HepG2 (cell line): Measurements from ENCODE around the gene MIA3. TPM values are rescaled to one million over a fixed set of nuclear protein-coding genes. Genes with fewer than 3 reads are reported as not detected.

ENCODE experiments used
- ARHGAP35 ChIP-seq: sonication (generic); formaldehyde crosslinking; IDR thresholded peaks from 2 replicates; pipeline ENCODE4 v1.9.0; 2022; ENCODE audit warnings: mild to moderate bottlenecking, inconsistent platforms, moderate library complexity, missing genetic modification reagents, borderline replicate concordance
- ATF7-NPFF ChIP-seq: sonication (generic); formaldehyde crosslinking; IDR thresholded peaks from 2 replicates; pipeline ENCODE4 v1.8.1; 2023; ENCODE audit warnings: mild to moderate bottlenecking, low read depth, missing genetic modification reagents, moderate library complexity
- BHLHE40 ChIP-seq: IDR thresholded peaks from 2 replicates; pipeline ENCODE4 v1.6.1; 2011; ENCODE audit warnings: low read length, improper control_type of control experiment
- DMAP1 ChIP-seq: IDR thresholded peaks from 2 replicates; pipeline ENCODE4 v1.6.1; 2016
- FIP1L1 ChIP-seq: fragments of 200-400 bp; formaldehyde crosslinking; IDR thresholded peaks from 2 replicates; pipeline ENCODE4 v1.6.1; 2018; ENCODE audit warnings: low read depth, mild to moderate bottlenecking, low read length, moderate library complexity, borderline replicate concordance; ENCODE audit not compliant: insufficient read depth
- GABPB1 ChIP-seq: IDR thresholded peaks from 2 replicates; pipeline ENCODE4 v1.6.1; 2016; ENCODE audit warnings: mild to moderate bottlenecking, missing genetic modification reagents, moderate library complexity, missing compliant biosample characterization
- HNRNPLL ChIP-seq: fragments of 200-400 bp; formaldehyde crosslinking; IDR thresholded peaks from 2 replicates; pipeline ENCODE4 v1.6.1; 2017; ENCODE audit warnings: mild to moderate bottlenecking, low read depth, low read length; ENCODE audit not compliant: poor library complexity, severe bottlenecking
- KAT7 ChIP-seq: IDR thresholded peaks from 2 replicates; pipeline ENCODE4 v1.6.1; 2018; ENCODE audit warnings: borderline replicate concordance, missing compliant biosample characterization
- MBD4 ChIP-seq: IDR thresholded peaks from 2 replicates; pipeline ENCODE4 v1.6.1; 2012; ENCODE audit warnings: low read length, inconsistent platforms, borderline replicate concordance
- PHB2 ChIP-seq: fragments of 450-650 bp; IDR thresholded peaks from 2 replicates; pipeline ENCODE4 v1.6.1; 2018; ENCODE audit not compliant: partially characterized antibody
- PHF8 ChIP-seq: sonication (generic); formaldehyde crosslinking; IDR thresholded peaks from 2 replicates; pipeline ENCODE4 v1.5.0; 2020; ENCODE audit warnings: missing genetic modification reagents
- SMC3 ChIP-seq: IDR thresholded peaks from 2 replicates; pipeline ENCODE4 v1.6.1; 2011; ENCODE audit warnings: low read length, improper control_type of control experiment
- TSC22D2 ChIP-seq: sonication (generic); formaldehyde crosslinking; IDR thresholded peaks from 2 replicates; pipeline ENCODE4 v1.5.1; 2020; ENCODE audit warnings: missing genetic modification reagents, mild to moderate bottlenecking, borderline replicate concordance
- YEATS4 ChIP-seq: sonication (generic); formaldehyde crosslinking; IDR thresholded peaks from 2 replicates; pipeline ENCODE4 v1.4.0; 2020; ENCODE audit warnings: missing genetic modification reagents, borderline replicate concordance
- ZFP90 ChIP-seq: sonication (generic); formaldehyde crosslinking; IDR thresholded peaks from 2 replicates; pipeline ENCODE4 v1.8.0; 2022; ENCODE audit warnings: missing genetic modification reagents, mild to moderate bottlenecking, inconsistent platforms, borderline replicate concordance
- ZFY ChIP-seq: sonication (generic); formaldehyde crosslinking; IDR thresholded peaks from 2 replicates; pipeline ENCODE4 v1.4.0; 2020; ENCODE audit warnings: missing genetic modification reagents
- ZNF224 ChIP-seq: sonication (generic); formaldehyde crosslinking; IDR thresholded peaks from 2 replicates; pipeline ENCODE4 v1.5.0; 2020; ENCODE audit warnings: mild to moderate bottlenecking, missing genetic modification reagents
- ZNF446 ChIP-seq: sonication (generic); formaldehyde crosslinking; IDR thresholded peaks from 2 replicates; pipeline ENCODE4 v1.5.0; 2020; ENCODE audit warnings: mild to moderate bottlenecking, missing genetic modification reagents
- ZNF547 ChIP-seq: sonication (generic); formaldehyde crosslinking; IDR thresholded peaks from 2 replicates; pipeline ENCODE4 v1.5.1; 2020; ENCODE audit warnings: mild to moderate bottlenecking, missing genetic modification reagents
- ZNF570 ChIP-seq: sonication (generic); formaldehyde crosslinking; IDR thresholded peaks from 2 replicates; pipeline ENCODE4 v1.4.0; 2020; ENCODE audit warnings: mild to moderate bottlenecking, missing genetic modification reagents, borderline replicate concordance
- ZNF614 ChIP-seq: IDR thresholded peaks from 2 replicates; pipeline ENCODE4 v1.6.1; 2018; ENCODE audit warnings: missing biosample characterization, missing genetic modification reagents, inconsistent platforms, borderline replicate concordance
- polyA plus RNA-seq, 8 experiments: library from polyadenylated mRNA; depleted of rRNA in 3 of 8; stranded (reverse) in 7 of 8; unstranded in 1 of 8; fragments of >200 nt; fragmentation: Illumina TruSeq in 4 of 8; extraction: Trizol in 4 of 8; gene quantifications; 2 replicates each; pipeline versions ENCODE4 v1.2.1 to v1.2.3, GENCODE V29; 2011 to 2016; ENCODE audit warnings: low read depth in 4 of 8, missing spikeins in 1 of 8, mixed read lengths in 1 of 8; ENCODE audit not compliant: insufficient read depth in 1 of 8
- total RNA-seq, 5 experiments: library from RNA; depleted of rRNA; stranded (reverse); fragments of >200 nt; fragmentation: Illumina TruSeq; extraction: Trizol; gene quantifications; 2 replicates each; pipeline ENCODE4 v1.2.3, GENCODE V29; 2016; ENCODE audit warnings: low read depth in 1 of 5
- TF ChIP-seq, protein P1 (sequence below): sonication (generic); formaldehyde crosslinking; IDR thresholded peaks from 2 replicates; pipeline ENCODE4 v1.9.0; 2021; ENCODE audit warnings: missing genetic modification reagents, borderline replicate concordance
- TF ChIP-seq, protein P2 (sequence below): sonication (generic); formaldehyde crosslinking; IDR thresholded peaks from 2 replicates; pipeline ENCODE4 v1.4.0; 2020; ENCODE audit warnings: missing genetic modification reagents
- TF ChIP-seq, protein P3 (sequence below): sonication (generic); formaldehyde crosslinking; IDR thresholded peaks from 2 replicates; pipeline ENCODE4 v1.5.1; 2020; ENCODE audit warnings: mild to moderate bottlenecking, missing genetic modification reagents, moderate library complexity
- TF ChIP-seq, protein P4 (sequence below): sonication (generic); formaldehyde crosslinking; IDR thresholded peaks from 2 replicates; pipeline ENCODE4 v1.8.1; 2023; ENCODE audit warnings: missing genetic modification reagents, inconsistent platforms, borderline replicate concordance

The MIA3 gene
- total and polyA plus RNA-seq, 2 of the 13 experiments (the other 11 are each of a cell fraction or from before 2014, with no cell fraction given) = 45.6 to 48.7 TPM

DNA sequence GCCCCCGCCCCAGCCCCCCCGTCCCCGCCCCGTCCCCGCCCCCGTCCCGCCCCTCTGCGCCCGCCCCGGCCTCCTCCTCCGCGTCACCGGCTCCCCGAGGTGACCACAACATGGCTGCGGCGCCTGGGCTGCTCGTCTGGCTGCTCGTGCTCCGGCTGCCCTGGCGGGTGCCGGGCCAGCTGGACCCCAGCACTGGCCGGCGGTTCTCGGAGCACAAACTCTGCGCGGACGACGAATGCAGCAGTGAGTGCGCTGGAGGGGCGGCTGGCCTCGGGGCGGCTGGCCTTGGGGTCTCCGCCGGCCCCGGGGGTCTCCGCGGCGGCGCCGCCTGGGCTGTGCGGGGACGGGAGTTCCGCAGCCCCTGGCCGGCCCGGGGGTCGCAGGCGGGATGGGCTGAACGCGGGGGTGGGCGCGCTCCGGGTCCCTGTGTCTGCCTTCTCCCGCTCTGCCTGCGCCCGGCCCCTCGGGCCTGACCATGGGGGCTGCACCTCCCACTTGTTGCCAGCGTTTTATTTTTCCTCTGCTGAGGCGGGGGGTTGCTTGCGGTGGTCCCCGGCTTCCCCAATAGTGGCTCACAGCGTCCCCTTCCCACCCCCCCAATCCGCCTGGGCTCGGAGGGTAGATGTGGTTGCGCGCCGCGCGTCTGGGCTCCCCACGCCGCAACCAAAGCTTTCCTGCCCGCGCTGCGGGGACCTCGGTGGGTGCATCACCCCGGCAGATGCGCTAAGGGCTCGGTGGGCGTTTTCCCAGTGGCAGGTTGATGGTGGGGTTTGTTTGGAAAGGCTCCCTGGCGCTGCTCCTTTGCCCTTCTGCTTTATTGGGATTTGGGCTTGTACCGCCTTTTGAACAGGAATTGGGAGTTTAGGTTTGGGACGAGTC, at the start of gene MIA3 (continued):
- TF ChIP-seq, protein P1, sequence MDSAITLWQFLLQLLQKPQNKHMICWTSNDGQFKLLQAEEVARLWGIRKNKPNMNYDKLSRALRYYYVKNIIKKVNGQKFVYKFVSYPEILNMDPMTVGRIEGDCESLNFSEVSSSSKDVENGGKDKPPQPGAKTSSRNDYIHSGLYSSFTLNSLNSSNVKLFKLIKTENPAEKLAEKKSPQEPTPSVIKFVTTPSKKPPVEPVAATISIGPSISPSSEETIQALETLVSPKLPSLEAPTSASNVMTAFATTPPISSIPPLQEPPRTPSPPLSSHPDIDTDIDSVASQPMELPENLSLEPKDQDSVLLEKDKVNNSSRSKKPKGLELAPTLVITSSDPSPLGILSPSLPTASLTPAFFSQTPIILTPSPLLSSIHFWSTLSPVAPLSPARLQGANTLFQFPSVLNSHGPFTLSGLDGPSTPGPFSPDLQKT (CRISPR knock-in tag) = no peak
- TF ChIP-seq SMC3 (no peak), FIP1L1 (no peak), DMAP1 (CRISPR knock-in tag) (0 out of 2 replicates have a peak, but pooled peaks have one; percentile 4), KAT7 (CRISPR knock-in tag) (no peak), ZFY (CRISPR knock-in tag) (peak; percentile 75), ARHGAP35 (CRISPR knock-in tag) (no peak), BHLHE40 (no peak), HNRNPLL (peak; percentile 59), ZNF614 (CRISPR knock-in tag) (no peak), TSC22D2 (CRISPR knock-in tag) (no peak), MBD4 (no peak), ZNF446 (CRISPR knock-in tag) (peak; percentile 22; the same call in 1 of the 2 replicates), ZNF547 (no peak), ZFP90 (no peak; the same call in 1 of the 2 replicates), PHF8 (CRISPR knock-in tag) (peak; percentile 84), ATF7-NPFF (CRISPR knock-in tag) (no peak), GABPB1 (CRISPR knock-in tag) (peak; percentile 45; the same call in 1 of the 2 replicates), PHB2 (no peak), ZNF570 (CRISPR knock-in tag) (no peak), YEATS4 (CRISPR knock-in tag) (peak; percentile 67; the same call in 1 of the 2 replicates), ZNF224 (CRISPR knock-in tag) (no peak)
- TF ChIP-seq, protein P2, sequence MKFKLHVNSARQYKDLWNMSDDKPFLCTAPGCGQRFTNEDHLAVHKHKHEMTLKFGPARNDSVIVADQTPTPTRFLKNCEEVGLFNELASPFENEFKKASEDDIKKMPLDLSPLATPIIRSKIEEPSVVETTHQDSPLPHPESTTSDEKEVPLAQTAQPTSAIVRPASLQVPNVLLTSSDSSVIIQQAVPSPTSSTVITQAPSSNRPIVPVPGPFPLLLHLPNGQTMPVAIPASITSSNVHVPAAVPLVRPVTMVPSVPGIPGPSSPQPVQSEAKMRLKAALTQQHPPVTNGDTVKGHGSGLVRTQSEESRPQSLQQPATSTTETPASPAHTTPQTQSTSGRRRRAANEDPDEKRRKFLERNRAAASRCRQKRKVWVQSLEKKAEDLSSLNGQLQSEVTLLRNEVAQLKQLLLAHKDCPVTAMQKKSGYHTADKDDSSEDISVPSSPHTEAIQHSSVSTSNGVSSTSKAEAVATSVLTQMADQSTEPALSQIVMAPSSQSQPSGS (CRISPR knock-in tag) = no peak
- TF ChIP-seq, protein P3, sequence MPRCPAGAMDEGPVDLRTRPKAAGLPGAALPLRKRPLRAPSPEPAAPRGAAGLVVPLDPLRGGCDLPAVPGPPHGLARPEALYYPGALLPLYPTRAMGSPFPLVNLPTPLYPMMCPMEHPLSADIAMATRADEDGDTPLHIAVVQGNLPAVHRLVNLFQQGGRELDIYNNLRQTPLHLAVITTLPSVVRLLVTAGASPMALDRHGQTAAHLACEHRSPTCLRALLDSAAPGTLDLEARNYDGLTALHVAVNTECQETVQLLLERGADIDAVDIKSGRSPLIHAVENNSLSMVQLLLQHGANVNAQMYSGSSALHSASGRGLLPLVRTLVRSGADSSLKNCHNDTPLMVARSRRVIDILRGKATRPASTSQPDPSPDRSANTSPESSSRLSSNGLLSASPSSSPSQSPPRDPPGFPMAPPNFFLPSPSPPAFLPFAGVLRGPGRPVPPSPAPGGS = peak; percentile 59; the same call in 1 of the 2 replicates
- TF ChIP-seq, protein P4, sequence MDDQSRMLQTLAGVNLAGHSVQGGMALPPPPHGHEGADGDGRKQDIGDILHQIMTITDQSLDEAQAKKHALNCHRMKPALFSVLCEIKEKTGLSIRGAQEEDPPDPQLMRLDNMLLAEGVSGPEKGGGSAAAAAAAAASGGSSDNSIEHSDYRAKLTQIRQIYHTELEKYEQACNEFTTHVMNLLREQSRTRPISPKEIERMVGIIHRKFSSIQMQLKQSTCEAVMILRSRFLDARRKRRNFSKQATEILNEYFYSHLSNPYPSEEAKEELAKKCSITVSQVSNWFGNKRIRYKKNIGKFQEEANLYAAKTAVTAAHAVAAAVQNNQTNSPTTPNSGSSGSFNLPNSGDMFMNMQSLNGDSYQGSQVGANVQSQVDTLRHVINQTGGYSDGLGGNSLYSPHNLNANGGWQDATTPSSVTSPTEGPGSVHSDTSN (CRISPR knock-in tag) = no peak
